PC-9 (cell line): Measurements from ENCODE around the gene TGFB1I1. TPM values are rescaled to one million over a fixed set of nuclear protein-coding genes. Genes with fewer than 3 reads are reported as not detected.
A peak's percentile ranks its signal among the peaks of the same experiment; 100 is the strongest.

Source experiments
- BruUV-seq: library from RNA; stranded (reverse); fragments of 400-500 nt; replicated peaks from 2 replicates; lab custom pipeline; 2021; lab: Mats Ljungman, UMichigan
- CTCF ChIA-PET: fragments of 300-600 bp; sonication (Branson Sonifier 250); formaldehyde crosslinking; loops from one replicate; lab custom pipeline; 2022; ENCODE audit warnings: antibody characterized with exemption; lab: Charles Lee
- POLR2A ChIA-PET: fragments of 300-600 bp; sonication (Branson Sonifier 250); formaldehyde crosslinking; loops from one replicate; lab custom pipeline; 2022; ENCODE audit warnings: antibody characterized with exemption; ENCODE audit not compliant: unreplicated experiment; lab: Charles Lee
- DNase-seq, 2 experiments: peaks; one replicate each; pipeline versions ENCODE4 v3.0.0 to v3.0.0-alpha.2; 2015 to 2022; ENCODE audit warnings: mixed read lengths in 1 of 2
- H2AFZ ChIP-seq: fragments of 200-600 bp; sonication (generic); 2 replicates; pipeline ENCODE4 v1.8.1; 2017; ENCODE audit warnings: antibody characterized with exemption
- H3F3A ChIP-seq: fragments of 200-600 bp; sonication (generic); 2 replicates; pipeline ENCODE4 v1.8.1; 2017; ENCODE audit warnings: antibody characterized with exemption, mild to moderate bottlenecking, low read depth; ENCODE audit not compliant: insufficient read depth
- H3K27ac ChIP-seq: fragments of 200-600 bp; sonication (generic); 2 replicates; pipeline ENCODE4 v1.6.1; 2016; ENCODE audit warnings: mixed run types
- H3K27me3 ChIP-seq: fragments of 200-600 bp; sonication (generic); 2 replicates; pipeline ENCODE4 v1.6.1; 2016; ENCODE audit warnings: low read depth, mixed run types; ENCODE audit not compliant: insufficient read depth
- H3K36me3 ChIP-seq: fragments of 200-600 bp; sonication (generic); 2 replicates; pipeline ENCODE4 v1.6.1; 2016; ENCODE audit warnings: low read depth, mixed run types
- H3K4me1 ChIP-seq: fragments of 200-600 bp; sonication (generic); replicated peaks from 2 replicates; pipeline ENCODE4 v1.6.1; 2016; ENCODE audit warnings: mixed run types; ENCODE audit not compliant: insufficient read depth
- H3K4me2 ChIP-seq: fragments of 200-600 bp; sonication (generic); 2 replicates; pipeline ENCODE4 v1.6.1; 2017; ENCODE audit warnings: mixed run types
- H3K4me3 ChIP-seq: fragments of 200-600 bp; sonication (generic); 2 replicates; pipeline ENCODE4 v1.6.1; 2016; ENCODE audit warnings: mixed run types
- H3K79me2 ChIP-seq: fragments of 200-600 bp; sonication (generic); 2 replicates; pipeline ENCODE4 v1.6.1; 2017; ENCODE audit warnings: low read depth, mixed run types
- H3K9me2 ChIP-seq: fragments of 200-600 bp; sonication (generic); 2 replicates; pipeline ENCODE4 v1.8.1; 2017; ENCODE audit warnings: mild to moderate bottlenecking; ENCODE audit not compliant: insufficient read depth
- H3K9me3 ChIP-seq: fragments of 200-600 bp; sonication (generic); 2 replicates; pipeline ENCODE4 v1.8.1; 2016; ENCODE audit warnings: low read depth; ENCODE audit not compliant: insufficient read depth
- H4K20me1 ChIP-seq: fragments of 200-600 bp; sonication (generic); 2 replicates; pipeline ENCODE4 v1.8.1; 2017; ENCODE audit not compliant: insufficient read depth
- EZH2 ChIP-seq: fragments of 200-600 bp; sonication (generic); IDR thresholded peaks from 2 replicates; pipeline ENCODE4 v1.8.0; 2017; ENCODE audit warnings: antibody characterized with exemption, low read depth
- intact Hi-C: fragments of 100-400 bp; cut with micrococcal nuclease; formaldehyde crosslinking; loops from one replicate; pipeline ENCODE4 v1.10.0; 2022; ENCODE audit not compliant: unreplicated experiment
- total RNA-seq: library from RNA; stranded (reverse); gene quantifications from 2 replicates; pipeline ENCODE4 v1.2.3, GENCODE V29; 2021
- TF ChIP-seq, protein P1 (sequence below): fragments of 200-600 bp; sonication (generic); conservative IDR thresholded peaks from 2 replicates; pipeline ENCODE4 v1.6.1; 2017; ENCODE audit warnings: mixed run types, antibody characterized with exemption, mild to moderate bottlenecking, moderate library complexity

The TGFB1I1 gene
- total RNA-seq, 1 experiment from 2014 or later: 9.0 TPM

DNA sequence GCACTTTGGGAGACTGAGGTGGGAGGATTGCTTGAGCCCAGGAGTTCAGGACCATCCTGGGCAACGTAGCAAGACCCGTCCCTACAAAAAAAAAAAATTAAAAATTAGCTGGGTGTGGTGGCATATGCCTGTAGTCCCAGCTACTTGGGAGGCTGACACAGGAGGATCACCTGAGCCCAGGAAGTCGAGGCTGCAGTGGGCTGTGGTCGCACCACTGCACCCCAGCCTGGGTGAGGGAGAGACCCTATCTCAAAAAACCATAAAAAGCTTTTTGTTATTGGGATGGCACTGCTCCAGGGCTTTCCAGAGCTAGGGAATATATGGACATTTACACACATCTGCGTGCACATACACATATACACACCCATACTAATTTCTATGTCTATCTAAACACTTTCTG, 20.8 kb upstream of the TGFB1I1 start:
- POLR2A ChIA-PET: interaction anchor here (0.6 to 0.8 kb wide), 4 partner anchors 65 to 469 kb away, joined by 3 to 4 read pairs (median 3); no protein-coding TSS in a partner anchor
- H3K36me3 ChIP-seq: no peaks in the 10 kb centered on the region
- BruUV-seq: no TSS peak
- no peak overlapping the region for H3K27ac ChIP-seq
- no peak for DNase-seq
- no peaks in the 10 kb centered on the region for H3K27me3 ChIP-seq
- H2AFZ ChIP-seq: no peak overlapping the region
- no peak overlapping the region for H3K4me3 ChIP-seq
- no peak overlapping the region for H3K4me2 ChIP-seq
- H4K20me1 ChIP-seq: peaks cover 6% of the 10 kb centered on the region; the same call in 1 of the 2 replicates
- no peaks in the 10 kb centered on the region for H3K9me3 ChIP-seq
- H3K79me2 ChIP-seq: peaks cover 14% of the 10 kb centered on the region
- H3K4me1 ChIP-seq: peaks cover 46% of the 10 kb centered on the region
- no peaks in the 10 kb centered on the region for H3K9me2 ChIP-seq
- no peak for TF ChIP-seq EZH2
- TF ChIP-seq, protein P1, sequence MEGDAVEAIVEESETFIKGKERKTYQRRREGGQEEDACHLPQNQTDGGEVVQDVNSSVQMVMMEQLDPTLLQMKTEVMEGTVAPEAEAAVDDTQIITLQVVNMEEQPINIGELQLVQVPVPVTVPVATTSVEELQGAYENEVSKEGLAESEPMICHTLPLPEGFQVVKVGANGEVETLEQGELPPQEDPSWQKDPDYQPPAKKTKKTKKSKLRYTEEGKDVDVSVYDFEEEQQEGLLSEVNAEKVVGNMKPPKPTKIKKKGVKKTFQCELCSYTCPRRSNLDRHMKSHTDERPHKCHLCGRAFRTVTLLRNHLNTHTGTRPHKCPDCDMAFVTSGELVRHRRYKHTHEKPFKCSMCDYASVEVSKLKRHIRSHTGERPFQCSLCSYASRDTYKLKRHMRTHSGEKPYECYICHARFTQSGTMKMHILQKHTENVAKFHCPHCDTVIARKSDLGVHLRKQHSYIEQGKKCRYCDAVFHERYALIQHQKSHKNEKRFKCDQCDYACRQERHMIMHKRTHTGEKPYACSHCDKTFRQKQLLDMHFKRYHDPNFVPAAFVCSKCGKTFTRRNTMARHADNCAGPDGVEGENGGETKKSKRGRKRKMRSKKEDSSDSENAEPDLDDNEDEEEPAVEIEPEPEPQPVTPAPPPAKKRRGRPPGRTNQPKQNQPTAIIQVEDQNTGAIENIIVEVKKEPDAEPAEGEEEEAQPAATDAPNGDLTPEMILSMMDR: no peak
- H3F3A ChIP-seq: peaks cover 26% of the 10 kb centered on the region
- intact Hi-C loops: loop anchor here (5.0 to 10.0 kb wide), 3 partner anchors 64 to 796 kb away; partner anchors contain the start of genes FBRS, PRR14 and SETD1A
- CTCF ChIA-PET: interaction anchor here (0.5 to 0.6 kb wide), 4 partner anchors 8 to 528 kb away, joined by 3 to 9 read pairs (median 4); partner anchors contain the start of gene FBXL19

DNA sequence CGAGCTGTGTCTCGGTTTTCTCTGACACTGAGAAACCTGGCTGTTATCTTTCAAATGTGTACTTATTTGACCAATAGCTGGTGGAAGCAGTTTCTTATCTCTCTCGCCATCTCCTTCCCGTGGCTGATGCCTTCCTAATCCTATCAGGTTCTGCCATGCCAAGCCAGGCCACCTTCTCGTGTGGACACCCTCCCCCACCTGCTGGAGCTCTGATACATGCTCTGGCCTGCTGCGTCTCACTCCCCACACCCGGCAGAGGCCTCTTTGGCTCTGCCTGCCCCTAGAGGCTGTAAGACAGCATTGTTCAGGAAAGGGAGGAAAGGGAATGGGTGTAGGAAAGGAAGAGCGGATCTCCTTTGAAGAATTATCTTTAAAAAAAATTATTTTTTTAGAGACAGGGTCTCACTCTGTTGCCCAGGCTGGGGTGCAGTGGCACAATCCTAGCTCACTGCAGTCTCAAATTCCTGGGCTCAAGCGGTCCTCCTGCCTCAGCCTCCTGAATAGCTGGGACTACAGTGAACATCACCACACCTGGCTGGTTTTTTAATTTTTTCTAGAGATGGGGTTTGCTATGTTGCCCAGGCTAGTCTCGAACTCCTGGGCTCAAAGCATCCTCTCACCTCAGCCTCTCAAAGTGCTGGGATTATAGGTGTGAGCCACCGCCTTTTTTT, 20.1 kb upstream of the TGFB1I1 start:
- H3K4me1 ChIP-seq: peaks cover 49% of the 10 kb centered on the region
- H3F3A ChIP-seq: peaks cover 26% of the 10 kb centered on the region
- intact Hi-C loops: loop anchor here (2.0 to 10.0 kb wide), 4 partner anchors 65 to 797 kb away; partner anchors contain the start of genes FBRS, PRR14 and SETD1A
- peak overlapping the region; percentile 75; the same call in 1 of the 2 replicates for H3K27ac ChIP-seq
- H2AFZ ChIP-seq: no peak overlapping the region
- peaks cover 9% of the 10 kb centered on the region for H4K20me1 ChIP-seq
- H3K79me2 ChIP-seq: peaks cover 19% of the 10 kb centered on the region
- H3K9me3 ChIP-seq: no peaks in the 10 kb centered on the region
- no peak overlapping the region for H3K4me3 ChIP-seq
- H3K27me3 ChIP-seq: no peaks in the 10 kb centered on the region
- H3K36me3 ChIP-seq: no peaks in the 10 kb centered on the region
- ChIA-PET POLR2A (interaction anchor here (0.6 to 0.8 kb wide), 6 partner anchors 65 to 493 kb away, joined by 3 to 43 read pairs (median 3); no protein-coding TSS in a partner anchor), CTCF (interaction anchor here (0.5 to 0.6 kb wide), 5 partner anchors 8 to 528 kb away, joined by 3 to 9 read pairs (median 4); partner anchors contain the start of gene FBXL19)
- no peak overlapping the region for H3K4me2 ChIP-seq
- BruUV-seq: no TSS peak
- peak; percentile 44 to 57 for DNase-seq
- TF ChIP-seq, protein P1: peak; percentile 66; the same call in 1 of the 2 replicates
- no peak for TF ChIP-seq EZH2
- H3K9me2 ChIP-seq: no peaks in the 10 kb centered on the region

DNA sequence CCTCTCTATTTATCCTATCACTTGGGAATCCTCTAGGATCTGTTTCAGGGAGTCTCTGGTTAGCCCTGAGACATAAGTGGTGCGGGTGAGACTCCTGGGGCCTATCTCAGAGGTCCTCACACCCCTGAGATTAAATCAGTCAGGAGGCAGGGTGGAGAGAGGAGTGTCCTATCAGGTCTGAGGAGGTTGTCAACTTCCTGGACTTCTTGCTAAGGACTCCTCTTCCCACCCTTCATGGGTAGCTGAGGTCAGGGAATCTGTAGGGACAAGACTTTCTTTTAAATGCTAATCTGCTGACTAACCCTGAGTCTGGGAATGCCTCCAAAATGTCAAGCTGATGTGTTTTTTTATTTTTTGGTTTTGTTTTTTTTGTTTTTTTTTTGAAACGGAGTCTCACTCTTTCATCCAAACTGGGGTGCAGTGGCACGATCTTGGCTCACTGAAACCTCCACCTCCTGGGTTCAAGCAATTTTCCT, 19.3 kb upstream of the TGFB1I1 start:
- peaks cover 31% of the 10 kb centered on the region for H3F3A ChIP-seq
- peak; percentile 58 to 77 for DNase-seq
- H3K27me3 ChIP-seq: no peaks in the 10 kb centered on the region
- H3K4me1 ChIP-seq: peaks cover 57% of the 10 kb centered on the region
- no peak overlapping the region for H3K4me3 ChIP-seq
- intact Hi-C loops: loop anchor here (2.0 to 10.0 kb wide), 4 partner anchors 65 to 798 kb away; partner anchors contain the start of genes FBRS, PRR14 and SETD1A
- H4K20me1 ChIP-seq: peaks cover 18% of the 10 kb centered on the region
- TF ChIP-seq, protein P1: no peak
- TF ChIP-seq EZH2: no peak
- H3K27ac ChIP-seq: peak overlapping the region; percentile 75
- H3K4me2 ChIP-seq: peak overlapping the region; percentile 60
- POLR2A ChIA-PET: interaction anchor here (0.6 to 1.0 kb wide), 7 partner anchors 30 to 943 kb away, joined by 3 to 50 read pairs (median 4); partner anchors contain the start of gene RUSF1
- no peaks in the 10 kb centered on the region for H3K9me3 ChIP-seq
- CTCF ChIA-PET: interaction anchor here (0.6 to 1.9 kb wide), 5 partner anchors 9 to 251 kb away, joined by 3 to 16 read pairs (median 7); partner anchors contain the start of gene ZNF843
- H3K79me2 ChIP-seq: peaks cover 28% of the 10 kb centered on the region
- no peak overlapping the region for H2AFZ ChIP-seq
- no peaks in the 10 kb centered on the region for H3K36me3 ChIP-seq
- no TSS peak for BruUV-seq
- H3K9me2 ChIP-seq: no peaks in the 10 kb centered on the region
